Eye (tissue), 1 donor: ENCODE results near the gene ZFP30.
A peak's percentile ranks its signal among the peaks of the same experiment; 100 is the strongest.
"Not testable (repeated sequence)": the region's sequence is repeated elsewhere in the genome, so short reads cannot be mapped to it uniquely, and the experiment has no call there.

Source experiments
- DNase-seq: peaks from one replicate; pipeline ENCODE4 v3.0.0-alpha.2; 2015

The ZFP30 gene

GRCh38 chr19:37655301-37655688 lies at the start of gene ZFP30:
TSS of gene ZFP30 (minus strand) at chr19:37655465. CDS start at chr19:37647822, 7,643 bp downstream.
- peak; percentile 97 for DNase-seq

GRCh38 chr19:37699057-37699456 lies 43.8 kb upstream of the ZFP30 start:
- no peak for DNase-seq

GRCh38 chr19:37698216-37698615 lies 43.0 kb upstream of the ZFP30 start:
- peak; percentile 2 for DNase-seq

- DNase-seq = no peak
Measured at GRCh38 chr19:37695144-37695899, 40.1 kb upstream of the ZFP30 start.

GRCh38 chr19:37692956-37693620 lies 37.8 kb upstream of the ZFP30 start:
- peak; percentile 4 for DNase-seq

- DNase-seq = peak; percentile 96
Measured at GRCh38 chr19:37691881-37692504, 36.7 kb upstream of the ZFP30 start.

- DNase-seq = no peak
Measured at GRCh38 chr19:37683520-37683919, 28.3 kb upstream of the ZFP30 start.

- no peak for DNase-seq
Measured at GRCh38 chr19:37669450-37669914, 14.2 kb upstream of the ZFP30 start.

GRCh38 chr19:37657157-37657556 lies 1.9 kb upstream of the ZFP30 start:
- DNase-seq = not testable (repeated sequence)

- peak; percentile 97 for DNase-seq
Measured at GRCh38 chr19:37655689-37656371, 565 bp upstream of the ZFP30 start.

GRCh38 chr19:37654629-37655300 lies 500 bp downstream of the ZFP30 start:
- DNase-seq = peak; percentile 81

GRCh38 chr19:37654118-37654517 lies 1.1 kb downstream of the ZFP30 start:
- no peak for DNase-seq

GRCh38 chr19:37635076-37636056 lies 19.9 kb downstream of the ZFP30 start:
- DNase-seq = no peak

- no peak for DNase-seq
Measured at GRCh38 chr19:37594982-37595382, 60.3 kb downstream of the ZFP30 start.

GRCh38 chr19:37594304-37594981 lies 60.8 kb downstream of the ZFP30 start, which contains the start of the genes ZNF540 and ZNF571:
TSS of gene ZNF540 (plus strand) at chr19:37594876. CDS start at chr19:37598448, 3,572 bp downstream.
TSS of gene ZNF571 (minus strand) at chr19:37594792. CDS start at chr19:37586676, 8,116 bp downstream.
- peak; percentile 98 for DNase-seq

GRCh38 chr19:37593996-37594303 lies 61.3 kb downstream of the ZFP30 start:
- DNase-seq = no peak

- no peak for DNase-seq
Measured at GRCh38 chr19:37583340-37583739, 71.9 kb downstream of the ZFP30 start.

GRCh38 chr19:37572203-37572602 lies 83.1 kb downstream of the ZFP30 start:
- no peak for DNase-seq

- DNase-seq = no peak
Measured at GRCh38 chr19:37565370-37565669, 89.9 kb downstream of the ZFP30 start.

GRCh38 chr19:37564624-37565369 lies 90.5 kb downstream of the ZFP30 start:
- DNase-seq = peak; percentile 6
